Peyer's patch (tissue), 4 donors: Measurements from ENCODE around the gene PIP4K2C. TPM values are rescaled to one million over a fixed set of nuclear protein-coding genes. Genes with fewer than 3 reads are reported as not detected.
"Not testable (repeated sequence)": the region's sequence is repeated elsewhere in the genome, so short reads cannot be mapped to it uniquely, and the experiment has no call there.

Source experiments
- DNase-seq, 3 donors: peaks; one replicate each; pipeline ENCODE4 v3.0.0-alpha.2; 2017 to 2019
- H3K27ac ChIP-seq, 4 donors: fragments of 200-600 bp; sonication (generic); one replicate each; pipeline ENCODE4 v1.5.1; 2016 to 2019
- H3K27me3 ChIP-seq, 2 donors: fragments of 200-600 bp; sonication (generic); one replicate each; pipeline ENCODE4 v1.5.1; 2019
- H3K36me3 ChIP-seq, 3 donors: fragments of 200-600 bp; sonication (generic); one replicate each; pipeline ENCODE4 v1.5.1; 2016 to 2019
- H3K4me1 ChIP-seq, 4 donors: fragments of 200-600 bp; sonication (generic); one replicate each; pipeline ENCODE4 v1.5.1; 2016 to 2019
- H3K4me3 ChIP-seq, 4 donors: fragments of 200-600 bp; sonication (generic); 1 replicate in 3 of 4; 2 replicates in 1 of 4; pipeline ENCODE4 v1.5.1; 2016 to 2019; ENCODE audit warnings: mild to moderate bottlenecking in 1 of 4
- H3K9me3 ChIP-seq, 4 donors: fragments of 200-600 bp; sonication (generic); one replicate each; pipeline ENCODE4 v1.5.1; 2016 to 2019; ENCODE audit warnings: mild to moderate bottlenecking in 1 of 4
- CTCF ChIP-seq, 6 experiments: fragments of 450-650 bp in 4 of 6; fragments of 200-600 bp in 2 of 6; sonication (generic) in 1 of 6; IDR thresholded peaks; one replicate each; pipeline ENCODE4 v1.5.1; 2017 to 2019; ENCODE audit warnings: antibody characterized with exemption in 6 of 6, mild to moderate bottlenecking in 3 of 6, moderate library complexity in 1 of 6
- POLR2A ChIP-seq, 2 donors: fragments of 450-650 bp; IDR thresholded peaks; one replicate each; pipeline ENCODE4 v1.5.1; 2017; ENCODE audit warnings: antibody characterized with exemption in 2 of 2, mild to moderate bottlenecking in 2 of 2, moderate library complexity in 2 of 2
- total RNA-seq, 4 donors: library from RNA; depleted of rRNA; stranded (reverse); fragments of >200 nt; gene quantifications; one replicate each; pipeline ENCODE4 v1.1.0, GENCODE V29; 2016

PIP4K2C gene
- total RNA-seq, 4 donors from 2014 or later = 9.1 to 52.6 (median 37.9) TPM

GRCh38 chr12:57553343-57554202 lies 37.4 kb upstream of the PIP4K2C start:
- Histone ChIP-seq H3K9me3 (no peaks in the 10 kb centered on the region), H3K36me3 (no peaks in the 10 kb centered on the region), H3K27ac (no peak overlapping the region), H3K4me3 (no peak overlapping the region), H3K4me1 (peaks cover 0 to 11% (median 3%) of the 10 kb centered on the region in 4 donors), H3K27me3 (no peaks in the 10 kb centered on the region)
- no peak for DNase-seq
- no peak for TF ChIP-seq CTCF (IDR thresholded peaks at IDR 0.05)
- TF ChIP-seq POLR2A (IDR thresholded peaks at IDR 0.05) = no peak

GRCh38 chr12:57554453-57554852 lies 36.5 kb upstream of the PIP4K2C start:
- Histone ChIP-seq H3K9me3 (no peaks in the 10 kb centered on the region), H3K27ac (no peak overlapping the region), H3K27me3 (no peaks in the 10 kb centered on the region), H3K4me1 (peaks cover 0 to 10% (median 3%) of the 10 kb centered on the region in 4 donors), H3K36me3 (no peaks in the 10 kb centered on the region), H3K4me3 (no peak overlapping the region)
- no peak for TF ChIP-seq POLR2A (IDR thresholded peaks at IDR 0.05)
- no peak for TF ChIP-seq CTCF (IDR thresholded peaks at IDR 0.05)
- DNase-seq = no peak

GRCh38 chr12:57554897-57555296 lies 36.1 kb upstream of the PIP4K2C start:
- Histone ChIP-seq H3K4me1 (peaks cover 0 to 5% (median 3%) of the 10 kb centered on the region in 4 donors), H3K27me3 (no peaks in the 10 kb centered on the region), H3K27ac (no peak overlapping the region), H3K9me3 (no peaks in the 10 kb centered on the region), H3K4me3 (no peak overlapping the region), H3K36me3 (no peaks in the 10 kb centered on the region)
- no peak for DNase-seq
- TF ChIP-seq CTCF (IDR thresholded peaks at IDR 0.05) (no peak), POLR2A (IDR thresholded peaks at IDR 0.05) (no peak)

- H3K27ac ChIP-seq = no peak overlapping the region
- no peak overlapping the region for H3K4me3 ChIP-seq
- no peak for DNase-seq
- TF ChIP-seq POLR2A (IDR thresholded peaks at IDR 0.05) (no peak), CTCF (IDR thresholded peaks at IDR 0.05) (no peak)
- no peaks in the 10 kb centered on the region for H3K27me3 ChIP-seq
- no peaks in the 10 kb centered on the region for H3K9me3 ChIP-seq
- H3K36me3 ChIP-seq = no peaks in the 10 kb centered on the region
- H3K4me1 ChIP-seq = no peaks in the 10 kb centered on the region
These were observed 32.1 kb upstream of the PIP4K2C start for GRCh38 chr12:57558864-57559263.

- Histone ChIP-seq H3K4me3 (no peak overlapping the region), H3K27me3 (no peaks in the 10 kb centered on the region), H3K4me1 (no peaks in the 10 kb centered on the region), H3K36me3 (no peaks in the 10 kb centered on the region), H3K27ac (no peak overlapping the region), H3K9me3 (no peaks in the 10 kb centered on the region)
- DNase-seq = no peak
- TF ChIP-seq CTCF (IDR thresholded peaks at IDR 0.05) = no peak
- TF ChIP-seq POLR2A (IDR thresholded peaks at IDR 0.05) = no peak
These were observed 30.5 kb upstream of the PIP4K2C start for GRCh38 chr12:57560516-57560915.

GRCh38 chr12:57561117-57561516 lies 29.9 kb upstream of the PIP4K2C start:
- not testable (repeated sequence) for H3K27me3 ChIP-seq, H3K4me1 ChIP-seq, H3K9me3 ChIP-seq, H3K4me3 ChIP-seq, H3K36me3 ChIP-seq, DNase-seq, H3K27ac ChIP-seq
